NCI-H187 (cell line): ENCODE results near the gene ARHGAP25.

Source experiments
- DNase-seq, 2 experiments: peaks; one replicate each; lab custom pipeline; 2025; lab: John Stamatoyannopoulos, UW

Gene ARHGAP25

DNA sequence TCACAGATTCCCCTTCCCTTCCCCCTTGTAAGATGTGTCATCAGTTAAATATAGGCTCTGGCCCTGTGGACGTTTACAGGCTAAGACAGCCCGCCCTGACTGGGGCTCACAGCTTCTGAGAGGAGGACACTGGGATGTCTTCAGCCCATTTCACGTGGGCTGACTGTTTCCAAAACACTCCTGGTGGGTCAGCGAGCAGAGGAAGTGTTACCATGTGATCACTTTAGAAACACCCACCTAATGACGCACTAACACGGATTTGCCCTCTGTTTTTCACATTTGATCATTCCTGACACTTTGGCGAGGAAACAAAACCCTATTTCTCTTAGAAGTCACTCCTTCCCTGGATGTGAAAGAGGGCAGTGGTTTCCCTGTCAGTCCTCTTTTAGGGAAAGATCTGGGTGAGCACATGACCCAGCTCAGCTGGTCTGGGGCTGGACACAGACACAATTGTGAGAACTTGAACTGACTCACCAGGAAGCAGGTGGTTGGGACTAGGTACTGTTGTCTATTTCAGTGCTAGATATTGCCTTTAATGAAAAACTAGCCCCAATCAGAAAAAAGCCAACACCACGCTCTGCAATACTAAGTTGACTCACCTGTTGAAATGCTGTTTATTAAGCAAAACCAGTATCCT, 97.7 kb downstream of the ARHGAP25 start:
- DNase-seq = no peak

DNA sequence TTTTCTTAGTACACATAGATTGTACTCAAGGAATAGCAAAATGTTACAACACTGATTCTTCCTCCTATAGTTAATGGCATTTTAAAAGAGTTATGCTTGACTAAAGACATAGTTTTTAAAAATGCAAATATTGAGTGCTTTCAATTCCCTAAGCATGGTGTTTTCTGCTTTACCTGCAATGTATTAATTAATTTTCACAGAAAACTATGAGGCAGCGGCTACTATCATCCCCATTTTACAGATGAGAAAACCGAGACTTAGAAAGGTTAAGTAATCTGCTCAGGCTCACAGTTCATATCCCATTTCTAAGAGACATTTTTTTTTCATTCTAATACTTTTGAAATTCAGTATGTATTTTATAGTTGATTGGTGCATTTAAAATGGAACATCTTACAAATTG, 98.6 kb downstream of the ARHGAP25 start:
- DNase-seq = no peak

DNA sequence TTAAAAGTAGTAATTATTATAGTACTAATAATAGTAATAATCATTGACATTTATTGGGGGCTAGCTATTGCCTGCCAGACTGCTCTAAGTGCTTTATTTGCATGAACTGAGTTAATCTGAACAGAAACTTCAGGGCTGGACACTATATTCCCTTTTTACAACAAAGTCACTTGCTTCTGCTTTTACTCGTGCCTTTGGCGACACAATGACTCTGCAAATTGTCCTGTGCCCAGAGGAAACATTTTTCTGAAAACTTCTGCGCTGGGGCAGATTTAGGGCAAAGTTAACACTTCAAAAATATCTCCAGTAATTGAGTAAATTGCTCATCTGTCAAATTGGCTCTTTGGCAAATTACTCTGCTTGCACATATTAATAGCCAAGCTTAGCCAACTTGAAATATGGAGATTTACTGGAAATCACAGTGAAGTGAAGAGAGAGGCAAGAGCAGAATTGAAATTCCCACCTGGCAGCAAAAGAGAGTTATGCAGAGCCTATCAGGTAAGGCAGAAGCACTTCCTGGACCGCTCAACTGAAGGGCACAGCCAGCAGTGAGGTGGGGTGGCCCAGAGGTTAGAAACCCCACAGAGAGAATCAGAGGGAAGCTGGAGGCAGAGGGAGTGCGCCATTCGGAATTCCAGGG, 100.2 kb downstream of the ARHGAP25 start:
- no peak for DNase-seq

DNA sequence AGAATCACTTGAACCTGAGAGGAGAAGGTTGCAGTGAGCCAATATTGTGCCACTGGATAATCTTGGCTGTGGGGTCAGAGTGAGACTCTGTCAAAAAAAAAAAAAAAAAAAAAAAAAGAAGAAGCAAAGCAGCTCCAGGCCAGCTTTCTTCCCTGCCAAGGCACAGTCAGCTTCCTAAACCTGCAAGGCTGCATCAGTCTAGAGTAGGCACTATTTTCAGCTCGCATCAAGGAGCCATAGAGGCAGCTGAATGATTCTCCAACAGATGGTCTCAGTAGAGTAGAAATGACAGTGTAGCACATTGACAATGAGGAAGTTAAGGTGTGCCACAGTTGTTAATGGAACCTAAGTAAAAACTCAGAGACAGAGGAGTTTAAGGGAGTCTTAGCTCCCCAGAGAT, 101.0 kb downstream of the ARHGAP25 start:
- DNase-seq = no peak

DNA sequence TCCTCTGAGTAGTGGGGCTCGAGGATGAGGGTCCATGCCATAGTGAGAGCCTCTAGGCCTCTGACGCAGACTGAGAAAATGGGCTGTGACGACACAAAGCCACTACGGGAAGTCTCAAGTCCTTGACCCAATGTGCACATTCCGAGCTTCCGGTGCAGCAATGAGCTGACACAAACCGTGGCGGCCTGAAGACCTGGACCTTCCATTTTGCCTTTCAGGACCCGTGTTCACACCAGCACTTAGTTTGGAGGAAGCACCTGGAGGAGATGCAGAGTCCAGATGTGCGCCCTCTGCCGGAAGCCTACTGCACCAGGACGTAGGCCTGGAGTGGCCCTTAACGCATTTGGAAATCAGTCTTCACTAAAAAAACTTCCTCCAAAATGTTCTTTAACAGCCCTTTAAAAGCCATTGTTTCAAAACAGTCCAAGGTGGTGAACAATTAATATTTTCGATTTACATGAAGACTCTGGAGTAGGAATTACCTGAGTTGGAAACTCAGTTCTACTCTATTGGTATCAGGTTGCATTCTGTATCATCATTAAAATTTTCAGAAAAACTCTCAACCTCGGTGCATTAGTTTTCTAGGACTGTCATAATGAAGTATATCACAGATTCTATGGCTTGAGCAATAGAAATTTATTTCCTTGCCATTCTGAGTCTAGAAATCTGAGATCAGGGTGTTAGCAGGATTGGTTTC, 102.7 kb downstream of the ARHGAP25 start:
- DNase-seq = no peak

DNA sequence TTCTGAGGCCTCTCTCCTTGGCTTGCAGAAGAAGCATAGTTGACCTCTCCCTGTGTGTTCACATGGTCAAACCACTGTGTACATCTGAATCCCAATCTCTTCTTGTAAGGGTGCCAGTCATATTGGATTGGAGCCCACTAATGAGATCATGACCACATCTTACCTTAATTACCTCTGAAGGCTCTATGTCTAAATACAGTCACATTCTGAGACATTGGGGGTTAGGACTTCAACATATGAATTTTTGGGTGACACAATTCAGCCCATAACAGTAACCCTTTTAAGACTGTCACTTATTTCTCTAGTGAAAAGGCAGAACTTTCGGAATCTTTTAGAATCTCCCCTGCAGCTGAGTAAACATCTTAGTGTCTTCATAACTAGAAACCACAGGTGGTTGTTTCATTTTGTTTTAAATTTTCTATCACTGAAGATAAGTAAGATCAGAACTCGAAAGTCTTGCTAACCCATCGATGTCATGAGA, 103.3 kb downstream of the ARHGAP25 start:
- no peak for DNase-seq

DNA sequence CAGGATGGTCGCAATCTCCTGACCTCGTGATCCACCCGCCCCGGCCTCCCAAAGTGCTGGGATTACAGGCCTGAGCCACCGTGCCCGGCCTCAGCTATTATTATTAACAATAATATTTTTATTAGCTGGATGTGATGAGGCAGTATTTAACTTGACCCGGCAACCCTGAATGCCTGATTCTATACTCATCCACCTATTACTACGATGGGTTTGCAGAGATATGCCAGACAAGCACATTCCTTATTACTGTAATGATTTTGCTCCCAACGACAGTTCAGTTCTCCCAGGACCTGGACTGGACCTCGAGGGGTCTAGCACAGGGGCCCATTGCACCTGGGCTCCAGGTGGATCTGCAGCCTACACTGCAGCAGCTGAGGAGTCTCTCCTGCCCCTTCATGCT, 104.0 kb downstream of the ARHGAP25 start:
- no peak for DNase-seq

DNA sequence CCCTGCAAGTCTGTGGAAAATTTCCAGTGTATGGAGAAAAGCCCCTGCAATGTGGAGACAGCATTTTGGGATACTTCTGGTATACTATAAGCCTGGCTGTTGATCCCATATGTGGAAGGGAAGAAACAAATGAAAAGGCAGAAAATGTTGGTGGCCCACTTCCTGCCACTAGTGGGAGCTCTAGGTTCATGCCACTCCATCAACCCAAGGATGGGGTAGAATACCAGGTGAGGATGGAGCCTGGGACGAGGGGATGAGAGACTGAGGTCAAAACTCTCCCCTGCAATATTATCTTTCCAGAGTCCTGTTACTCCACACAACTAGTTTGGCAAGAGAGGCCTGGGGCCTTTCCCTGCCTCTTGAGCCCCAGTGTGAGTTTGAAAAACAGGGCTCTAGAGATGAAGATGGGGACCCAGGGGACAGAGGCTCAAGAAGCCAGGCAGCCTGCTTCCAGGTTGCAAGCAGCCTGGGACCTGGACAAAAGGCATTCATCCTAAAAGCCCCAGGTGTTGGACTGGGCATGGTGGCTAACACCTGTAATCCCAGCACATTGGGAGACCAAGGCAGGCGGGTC, 104.7 kb downstream of the ARHGAP25 start:
- no peak for DNase-seq

DNA sequence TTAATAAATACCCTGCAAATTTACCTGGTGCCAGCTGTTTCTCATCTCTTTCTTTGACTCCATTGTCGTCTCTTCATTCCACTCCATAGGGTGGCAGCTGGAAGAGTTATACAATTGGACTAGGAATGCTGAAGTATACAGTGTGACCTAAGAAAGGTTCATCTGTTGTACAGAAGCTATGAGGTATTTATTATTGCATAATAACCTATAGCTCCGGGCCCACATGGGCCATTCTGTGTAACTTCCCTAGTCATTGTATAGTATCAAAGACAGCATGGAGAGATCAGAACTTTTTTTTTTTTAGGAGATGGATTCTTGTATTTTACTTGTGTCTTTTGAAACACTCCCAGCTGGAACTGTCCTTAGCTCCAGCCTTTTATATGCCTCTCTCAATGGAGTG, 110.4 kb downstream of the ARHGAP25 start:
- no peak for DNase-seq

DNA sequence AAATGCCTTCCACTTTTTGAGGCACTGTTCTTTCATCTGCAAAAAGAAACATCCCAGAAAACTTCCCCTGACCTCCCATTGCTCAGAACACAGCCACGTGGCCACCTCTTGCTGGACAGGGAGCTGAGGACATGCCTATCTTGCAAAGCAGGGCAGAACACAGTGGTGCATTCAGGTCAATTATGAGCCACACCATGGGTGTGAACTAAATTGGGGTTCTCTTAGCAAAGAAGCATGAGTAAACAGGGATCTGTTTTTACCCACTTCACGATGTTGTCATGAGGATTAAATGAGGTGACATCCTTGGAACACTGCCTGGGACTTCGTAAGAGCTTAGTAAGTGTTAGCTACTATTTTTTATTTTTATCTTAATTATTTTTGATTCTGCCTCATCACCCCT, 111.5 kb downstream of the ARHGAP25 start:
- DNase-seq = no peak

DNA sequence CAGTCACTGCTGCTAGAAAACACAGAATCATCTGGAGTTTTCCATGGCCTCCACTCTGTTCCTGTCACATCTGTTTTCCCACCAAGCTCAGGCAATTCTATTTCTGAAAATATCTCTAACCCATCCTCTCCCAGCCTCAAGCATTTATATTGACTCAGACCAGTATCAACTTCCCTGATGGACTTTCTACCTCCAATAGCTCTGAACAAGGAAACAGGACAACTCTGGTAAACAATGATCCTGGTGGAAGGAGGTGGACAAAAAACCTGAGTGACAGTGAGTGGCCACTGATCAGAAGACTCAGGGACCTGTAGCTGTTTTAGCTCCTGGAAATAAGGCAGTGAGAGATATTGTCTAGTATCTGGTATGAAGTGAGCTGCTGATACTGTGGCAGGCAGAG, 113.1 kb downstream of the ARHGAP25 start:
- DNase-seq = no peak

DNA sequence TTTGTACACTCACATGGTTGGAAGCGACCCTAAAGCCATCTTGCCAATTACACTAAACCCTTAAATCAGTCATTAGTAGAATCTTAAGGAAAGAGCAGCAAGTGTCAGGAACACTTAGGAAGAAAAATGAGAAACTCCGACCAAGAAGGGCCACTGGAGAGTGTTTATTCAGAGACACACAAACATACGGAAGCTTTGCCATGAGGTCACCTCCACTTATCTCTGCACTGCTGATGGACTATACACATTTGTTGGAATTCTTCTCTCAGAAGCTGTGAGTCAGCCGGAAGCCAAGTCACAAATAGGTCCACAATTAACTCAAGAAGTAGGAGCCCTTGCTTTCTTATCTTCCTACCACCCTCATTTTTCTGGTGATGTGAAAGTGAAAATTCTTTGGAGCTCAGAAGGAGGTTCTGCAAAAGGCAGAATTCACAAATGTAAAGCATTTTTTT, 115.0 kb downstream of the ARHGAP25 start:
- DNase-seq = no peak

DNA sequence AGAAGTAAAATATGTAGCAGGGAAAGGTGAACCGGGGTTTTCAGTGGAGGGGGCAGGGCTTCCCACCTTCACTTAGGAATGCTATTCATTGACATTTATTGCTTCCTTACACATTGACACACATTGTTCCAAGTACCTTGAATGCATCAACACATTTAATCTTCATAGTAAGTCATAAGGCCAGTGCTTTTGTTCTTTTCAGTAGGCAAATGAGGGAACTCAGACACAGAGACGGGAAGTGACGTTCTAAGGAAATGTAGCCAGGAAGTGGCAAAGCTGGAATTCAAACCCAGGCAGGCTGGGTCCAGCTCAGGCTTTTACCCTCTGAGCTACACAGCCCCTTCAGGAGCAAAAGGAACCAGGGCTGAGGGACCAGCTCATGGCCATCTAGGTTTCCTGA, 115.9 kb downstream of the ARHGAP25 start:
- no peak for DNase-seq

DNA sequence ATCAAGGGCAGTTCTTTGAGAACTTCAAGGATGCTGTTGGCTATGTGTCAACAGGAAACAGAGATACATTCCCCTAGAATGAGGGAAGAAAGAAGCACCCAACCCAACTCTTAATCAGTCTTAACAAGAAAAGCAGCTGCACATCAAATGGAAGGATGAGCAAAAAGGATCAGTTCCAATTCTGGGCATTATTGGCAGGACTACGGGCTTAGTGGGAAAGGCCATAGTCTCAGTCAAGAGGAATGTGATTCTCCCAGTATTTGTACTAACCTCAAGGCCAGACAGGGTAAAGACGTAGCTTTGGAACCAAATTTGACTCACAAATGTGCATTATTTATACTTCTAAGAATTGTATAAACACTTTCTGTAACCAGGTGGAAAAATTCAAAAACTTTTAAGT, 118.4 kb downstream of the ARHGAP25 start:
- no peak for DNase-seq

DNA sequence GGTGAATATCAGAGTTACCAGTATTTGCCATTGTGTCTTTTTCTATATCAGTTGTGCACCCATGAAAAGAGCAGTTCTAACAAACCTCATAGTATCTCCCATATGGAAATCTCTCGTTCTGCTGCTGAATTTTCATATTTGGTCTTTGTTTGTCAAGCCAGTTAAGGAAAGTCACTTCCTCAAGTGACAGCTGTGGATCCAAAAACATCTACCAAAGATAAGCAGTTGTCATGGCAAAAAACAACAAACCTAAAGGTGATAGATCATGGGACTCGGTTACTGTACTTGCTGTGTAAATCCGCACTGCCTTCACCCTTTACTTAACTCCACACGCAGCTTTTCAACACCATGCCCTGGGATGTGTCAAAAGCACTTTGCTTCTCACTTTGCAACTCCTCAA, 119.3 kb downstream of the ARHGAP25 start:
- DNase-seq = no peak

DNA sequence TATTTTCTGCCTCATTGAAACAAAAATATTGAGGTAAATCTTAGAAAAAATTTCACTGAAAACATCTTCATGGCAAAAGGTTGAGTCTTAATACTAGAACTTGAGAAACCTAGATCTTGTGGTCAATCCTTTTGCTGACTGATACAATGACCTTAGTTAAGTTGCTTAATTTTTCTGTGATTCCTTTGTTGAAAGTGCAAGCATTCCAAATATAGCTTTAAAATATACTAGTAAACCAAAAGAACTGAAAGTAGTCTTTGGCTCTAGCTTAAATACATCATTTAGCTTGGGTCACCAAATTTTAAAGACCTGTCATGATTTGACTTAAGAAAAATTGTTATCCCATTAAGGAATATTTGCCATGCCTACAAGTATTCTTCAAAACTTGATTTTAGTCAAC, 119.9 kb downstream of the ARHGAP25 start:
- DNase-seq = no peak

DNA sequence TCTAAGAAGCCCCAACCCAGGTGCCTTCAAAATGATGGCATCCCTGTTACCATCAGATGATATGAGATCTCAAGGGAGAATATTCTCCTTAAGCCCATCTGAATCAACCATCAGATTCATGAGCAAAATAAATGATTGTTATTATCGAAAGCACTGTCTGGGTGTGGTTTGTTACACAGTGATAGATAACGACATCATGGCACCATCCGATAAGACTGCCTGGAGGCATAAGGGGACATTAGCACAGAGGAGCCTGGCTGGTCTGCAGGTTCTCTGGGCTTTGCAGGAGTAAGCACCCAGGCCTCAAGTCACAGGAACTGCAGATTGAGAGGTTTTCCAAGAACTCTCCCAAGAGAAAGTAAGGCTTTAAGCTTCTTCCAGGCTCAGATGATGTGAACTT, 120.9 kb downstream of the ARHGAP25 start:
- no peak for DNase-seq

DNA sequence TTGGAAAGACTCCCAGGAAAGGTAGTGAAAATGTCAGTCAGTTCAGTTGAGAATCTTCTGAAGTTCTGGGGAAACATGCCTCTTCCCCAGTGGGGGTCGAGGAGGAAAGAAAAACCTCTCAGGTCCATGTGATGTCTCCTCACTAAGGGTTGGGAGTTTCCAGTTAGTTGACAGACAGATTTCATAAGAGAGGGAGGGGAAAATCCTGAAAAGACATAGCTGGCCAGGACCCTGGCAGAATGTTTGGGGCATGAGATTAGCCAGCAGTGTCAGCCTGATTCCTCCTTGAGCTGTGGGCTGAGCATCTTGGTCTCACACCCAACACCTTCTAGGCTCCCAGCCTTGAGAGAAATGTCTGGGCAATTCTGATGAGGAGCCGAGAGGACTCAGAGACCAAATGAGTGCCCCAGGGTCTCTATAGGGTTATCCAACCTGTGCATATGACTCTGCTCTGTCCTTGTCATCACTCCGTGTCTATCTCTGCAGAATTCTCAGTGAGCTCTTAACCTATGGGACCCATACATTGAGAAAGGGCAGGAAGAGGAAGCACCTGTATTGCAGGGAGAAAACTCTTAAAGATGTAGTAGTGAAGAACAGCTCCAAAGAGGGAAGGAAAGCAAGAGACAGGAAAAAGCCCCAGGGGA, 122.7 kb downstream of the ARHGAP25 start:
- no peak for DNase-seq

DNA sequence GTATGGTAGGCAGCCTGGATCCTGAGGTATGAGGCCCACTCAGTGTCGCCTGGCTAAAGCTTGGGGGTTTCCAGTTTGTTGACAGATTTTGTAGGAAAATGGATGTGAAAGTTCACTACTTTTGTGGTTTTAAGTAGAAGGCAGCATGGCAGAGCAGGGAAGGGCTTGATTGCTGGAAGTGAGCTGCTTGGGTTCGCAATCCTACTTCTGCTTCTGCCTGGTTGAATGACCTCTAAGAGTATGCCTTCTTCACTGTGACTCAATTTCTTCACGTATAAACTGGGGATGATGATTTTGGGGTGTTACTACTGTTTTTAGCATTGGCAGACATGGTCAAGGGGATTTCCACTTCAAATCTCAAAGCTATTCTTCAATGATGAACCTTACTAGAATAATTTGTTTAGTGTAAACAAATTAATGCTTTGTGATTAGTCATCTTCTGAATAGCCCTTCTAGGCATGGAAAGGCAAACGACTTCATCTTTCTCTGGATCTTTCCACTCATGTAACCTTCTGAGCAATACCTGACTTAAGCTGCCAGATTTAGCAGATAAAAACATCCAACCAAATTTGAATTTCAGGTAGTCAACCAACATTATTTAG, 123.3 kb downstream of the ARHGAP25 start:
- DNase-seq = no peak

DNA sequence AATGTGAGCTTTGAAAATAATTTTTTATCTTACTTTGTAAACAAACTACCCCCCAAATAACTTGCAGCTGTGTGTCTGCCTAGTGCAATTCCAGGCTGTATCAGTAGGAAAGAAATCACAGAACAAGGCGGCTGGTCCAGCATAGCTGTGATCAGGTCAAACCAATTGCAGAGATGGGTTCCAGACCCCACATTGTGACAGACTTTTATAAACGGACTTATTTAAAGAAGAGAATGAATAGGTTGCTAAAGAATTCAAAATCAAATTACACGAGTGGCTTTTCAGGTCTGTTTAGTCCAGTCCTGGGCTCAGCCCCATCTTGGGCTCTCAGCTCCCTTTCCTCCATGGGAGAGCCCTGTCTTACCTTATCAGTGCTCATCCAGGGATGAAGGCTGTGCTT, 125.5 kb downstream of the ARHGAP25 start:
- DNase-seq = no peak

DNA sequence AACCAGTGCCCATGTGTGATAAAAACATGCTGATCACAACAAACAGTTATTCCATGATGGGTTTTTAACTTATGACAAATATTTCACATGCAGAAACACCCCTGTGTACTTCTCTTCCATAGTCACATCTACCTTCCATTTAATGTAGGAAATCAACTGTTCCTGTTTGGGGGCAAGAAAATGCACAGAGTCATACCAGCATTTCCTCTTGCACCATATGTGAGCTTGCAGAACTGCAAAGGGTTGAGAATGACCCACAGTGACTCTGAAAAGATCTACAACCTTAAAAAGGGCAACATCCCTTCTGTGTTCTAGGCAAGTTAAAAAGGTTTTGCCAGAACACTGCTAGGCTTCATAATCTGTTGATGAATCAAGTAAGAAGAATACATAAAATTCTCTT, 126.7 kb downstream of the ARHGAP25 start:
- no peak for DNase-seq

DNA sequence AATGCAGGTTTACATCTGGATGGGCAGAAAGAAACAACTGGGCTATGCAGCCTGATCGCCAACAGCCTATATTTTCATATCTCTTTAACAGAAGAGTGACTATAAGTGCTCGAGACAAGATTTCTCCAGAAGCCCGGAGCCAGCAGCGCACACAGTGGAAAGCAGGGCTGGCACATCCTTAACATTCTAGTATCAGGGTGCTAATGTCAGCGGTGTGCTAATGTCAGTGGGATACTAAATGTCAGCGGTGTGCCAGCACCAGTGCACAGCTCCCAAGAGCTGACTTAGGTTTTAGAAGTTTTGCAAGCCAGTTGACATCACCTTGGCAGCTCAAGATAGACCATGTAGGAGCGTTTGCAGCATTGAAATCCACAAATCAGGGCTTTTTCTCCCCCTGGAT, 128.3 kb downstream of the ARHGAP25 start:
- no peak for DNase-seq
